HG02571 (cell line): ENCODE results near the gene DAPK1.
"Not testable (repeated sequence)": the region's sequence is repeated elsewhere in the genome, so short reads cannot be mapped to it uniquely, and the experiment has no call there.

Experiments used
- ATAC-seq: cut with Tn5 transposase; IDR thresholded peaks from one replicate; pipeline ENCODE4 v1.9.1; 2021; ENCODE audit warnings: mild to moderate bottlenecking, moderate library complexity; ENCODE audit not compliant: unreplicated experiment

DAPK1 gene

GRCh38 chr9:87725900-87726709, 228.4 kb downstream of the DAPK1 start, which contains the start of gene CTSL:
CTSL (plus strand) TSS chr9:87726119; CDS start chr9:87727604, 1,485 bp downstream.
- no peak for ATAC-seq

- ATAC-seq, result no peak
These were observed 231.6 kb downstream of the DAPK1 start for GRCh38 chr9:87729246-87729645.

- no peak for ATAC-seq
These were observed 233.7 kb downstream of the DAPK1 start for GRCh38 chr9:87731321-87731720.

- no peak for ATAC-seq
These were observed 234.7 kb downstream of the DAPK1 start for GRCh38 chr9:87732344-87732743.

GRCh38 chr9:87732756-87733155, 235.1 kb downstream of the DAPK1 start:
- no peak for ATAC-seq

- no peak for ATAC-seq
These were observed 235.8 kb downstream of the DAPK1 start for GRCh38 chr9:87733273-87734052.

- ATAC-seq, result no peak
These were observed 236.4 kb downstream of the DAPK1 start for GRCh38 chr9:87734106-87734505.

GRCh38 chr9:87739546-87739945, 241.9 kb downstream of the DAPK1 start:
- ATAC-seq, result no peak

GRCh38 chr9:87740209-87740608, 242.5 kb downstream of the DAPK1 start:
- ATAC-seq, result no peak

GRCh38 chr9:87741326-87741725, 243.7 kb downstream of the DAPK1 start:
- no peak for ATAC-seq

- no peak for ATAC-seq
These were observed 244.2 kb downstream of the DAPK1 start for GRCh38 chr9:87741891-87742290.

GRCh38 chr9:87742813-87743428, 245.3 kb downstream of the DAPK1 start:
- no peak for ATAC-seq

- not testable (repeated sequence) for ATAC-seq
These were observed 246.6 kb downstream of the DAPK1 start for GRCh38 chr9:87744247-87744646.

- ATAC-seq, result no peak
These were observed 248.5 kb downstream of the DAPK1 start for GRCh38 chr9:87746186-87746585.

- no peak for ATAC-seq
These were observed 251.2 kb downstream of the DAPK1 start for GRCh38 chr9:87748881-87749280.

- ATAC-seq, result no peak
These were observed 251.8 kb downstream of the DAPK1 start for GRCh38 chr9:87749335-87750035.

- no peak for ATAC-seq
These were observed 253.1 kb downstream of the DAPK1 start for GRCh38 chr9:87750726-87751125.

- no peak for ATAC-seq
These were observed 253.8 kb downstream of the DAPK1 start for GRCh38 chr9:87751423-87751822.

GRCh38 chr9:87751868-87752267, 254.2 kb downstream of the DAPK1 start:
- ATAC-seq, result no peak

- ATAC-seq, result no peak
These were observed 255.6 kb downstream of the DAPK1 start for GRCh38 chr9:87753313-87753712.
